GM06990 (cell line): ENCODE data around the gene PPM1B.

ENCODE experiments used
- DNase-seq: peaks from one replicate; pipeline ENCODE4 v3.0.0-alpha.2; 2011; ENCODE audit not compliant: insufficient read length; ENCODE audit errors: extremely low read depth
- H3K27me3 ChIP-seq: replicated peaks from 2 replicates; pipeline ENCODE4 v1.6.0; 2011; ENCODE audit warnings: low read length; ENCODE audit not compliant: control insufficient read depth, insufficient read depth
- H3K36me3 ChIP-seq: 2 replicates; pipeline ENCODE4 v1.5.1; 2011; ENCODE audit warnings: low read length; ENCODE audit not compliant: control insufficient read depth, insufficient read depth
- H3K4me3 ChIP-seq: replicated peaks from 2 replicates; pipeline ENCODE4 v1.5.1; 2011; ENCODE audit warnings: low read depth, mild to moderate bottlenecking, control low read depth, low read length
- TF ChIP-seq, protein P1 (sequence below): IDR thresholded peaks from 2 replicates; pipeline ENCODE4 v1.5.1; 2011; ENCODE audit warnings: low read length, control low read depth, mild to moderate bottlenecking, inconsistent platforms; ENCODE audit not compliant: insufficient read depth, poor library complexity, severe bottlenecking

Gene PPM1B

DNA sequence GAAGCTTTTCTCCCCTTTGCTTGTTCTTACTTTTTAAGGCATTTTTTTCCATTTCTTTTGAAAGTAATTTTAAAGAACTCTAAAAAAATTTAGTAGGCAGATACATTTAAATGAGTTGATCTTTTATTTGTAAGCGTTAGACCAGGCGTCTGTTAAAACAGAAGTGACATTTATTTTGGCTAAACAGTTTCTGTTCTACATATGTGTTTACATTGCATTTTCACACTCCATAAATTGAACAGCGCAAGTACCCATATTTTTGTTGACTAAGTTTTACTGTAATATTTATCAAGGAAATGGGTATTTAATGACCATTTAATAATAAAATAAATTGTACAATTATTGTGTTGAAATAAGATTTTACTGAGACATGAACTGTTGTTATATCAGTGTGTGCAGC, 21.9 kb downstream of the PPM1B start:
- Histone ChIP-seq H3K27me3 (no peaks in the 10 kb centered on the region), H3K4me3 (no peak overlapping the region), H3K36me3 (no peaks in the 10 kb centered on the region)
- TF ChIP-seq, protein P1, sequence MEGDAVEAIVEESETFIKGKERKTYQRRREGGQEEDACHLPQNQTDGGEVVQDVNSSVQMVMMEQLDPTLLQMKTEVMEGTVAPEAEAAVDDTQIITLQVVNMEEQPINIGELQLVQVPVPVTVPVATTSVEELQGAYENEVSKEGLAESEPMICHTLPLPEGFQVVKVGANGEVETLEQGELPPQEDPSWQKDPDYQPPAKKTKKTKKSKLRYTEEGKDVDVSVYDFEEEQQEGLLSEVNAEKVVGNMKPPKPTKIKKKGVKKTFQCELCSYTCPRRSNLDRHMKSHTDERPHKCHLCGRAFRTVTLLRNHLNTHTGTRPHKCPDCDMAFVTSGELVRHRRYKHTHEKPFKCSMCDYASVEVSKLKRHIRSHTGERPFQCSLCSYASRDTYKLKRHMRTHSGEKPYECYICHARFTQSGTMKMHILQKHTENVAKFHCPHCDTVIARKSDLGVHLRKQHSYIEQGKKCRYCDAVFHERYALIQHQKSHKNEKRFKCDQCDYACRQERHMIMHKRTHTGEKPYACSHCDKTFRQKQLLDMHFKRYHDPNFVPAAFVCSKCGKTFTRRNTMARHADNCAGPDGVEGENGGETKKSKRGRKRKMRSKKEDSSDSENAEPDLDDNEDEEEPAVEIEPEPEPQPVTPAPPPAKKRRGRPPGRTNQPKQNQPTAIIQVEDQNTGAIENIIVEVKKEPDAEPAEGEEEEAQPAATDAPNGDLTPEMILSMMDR: no peak
- no peak for DNase-seq

DNA sequence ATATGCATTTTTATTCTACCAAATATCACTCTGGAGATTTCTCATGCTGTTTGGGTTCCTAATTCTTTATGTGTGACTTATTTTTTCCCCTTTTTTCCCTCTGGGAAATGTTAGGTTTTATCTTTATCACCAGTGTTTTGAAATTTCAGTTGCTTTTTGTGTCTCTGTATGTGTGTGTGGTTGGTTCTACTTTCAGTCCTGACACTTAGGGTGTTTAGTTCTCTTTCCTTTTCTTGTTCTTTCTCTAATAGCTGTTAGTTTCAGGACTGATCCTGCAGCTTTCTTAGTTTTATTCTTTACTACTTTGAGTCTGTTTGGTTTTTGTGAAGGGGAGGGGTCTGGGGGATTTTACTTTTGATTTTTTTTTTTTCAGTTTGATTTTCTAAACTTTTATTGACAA, 23.1 kb downstream of the PPM1B start:
- Histone ChIP-seq H3K4me3 (peak overlapping the region; percentile 25), H3K36me3 (no peaks in the 10 kb centered on the region; the same call in none of the 2 replicates), H3K27me3 (no peaks in the 10 kb centered on the region)
- DNase-seq: no peak
- TF ChIP-seq, protein P1: no peak

DNA sequence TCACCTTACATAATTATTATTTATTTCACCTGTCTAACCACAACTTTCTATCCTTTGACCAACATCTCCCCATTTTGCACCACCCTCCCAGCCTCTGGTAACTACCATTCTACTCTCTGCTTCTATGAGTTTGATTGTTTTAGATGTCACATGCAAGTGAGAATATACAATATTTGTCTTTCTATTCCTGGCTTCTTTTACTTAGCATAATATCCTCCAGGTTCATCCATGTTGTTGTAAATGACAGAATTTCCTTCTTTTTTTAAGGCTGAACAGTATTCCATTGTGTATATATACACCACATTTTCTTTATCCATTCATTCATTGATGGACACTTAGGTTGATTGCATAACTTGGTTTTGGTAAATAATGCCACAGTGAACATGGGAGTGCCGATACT, 24.0 kb downstream of the PPM1B start:
- TF ChIP-seq, protein P1: no peak

DNA sequence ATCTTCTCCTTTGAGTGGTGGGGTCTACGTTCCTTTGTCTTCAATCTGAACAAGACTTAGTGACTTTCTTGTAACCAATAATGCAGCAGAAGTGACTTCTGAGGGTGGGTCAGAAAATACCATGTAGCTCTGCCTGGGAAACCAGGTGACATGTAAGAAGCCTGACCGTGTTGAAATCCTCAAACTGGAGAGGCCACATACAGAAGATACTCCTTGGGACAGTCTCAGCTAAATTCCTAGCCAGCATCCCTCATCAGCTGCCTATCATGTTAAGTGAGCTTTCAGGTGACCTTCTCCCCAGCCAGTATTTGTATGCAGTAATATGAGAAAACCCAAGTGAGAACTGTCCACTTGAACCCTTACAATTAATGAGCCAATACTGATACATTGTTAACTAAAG, 27.0 kb downstream of the PPM1B start:
- Histone ChIP-seq H3K27me3 (no peaks in the 10 kb centered on the region), H3K36me3 (no peaks in the 10 kb centered on the region; the same call in none of the 2 replicates), H3K4me3 (no peak overlapping the region)
- DNase-seq: no peak
- TF ChIP-seq, protein P1: no peak

More for the DNA sequence above, 24.0 kb downstream of the PPM1B start:
- DNase-seq: no peak
- no peaks in the 10 kb centered on the region; the same call in none of the 2 replicates for H3K36me3 ChIP-seq
- no peak overlapping the region for H3K4me3 ChIP-seq
- H3K27me3 ChIP-seq: no peaks in the 10 kb centered on the region

DNA sequence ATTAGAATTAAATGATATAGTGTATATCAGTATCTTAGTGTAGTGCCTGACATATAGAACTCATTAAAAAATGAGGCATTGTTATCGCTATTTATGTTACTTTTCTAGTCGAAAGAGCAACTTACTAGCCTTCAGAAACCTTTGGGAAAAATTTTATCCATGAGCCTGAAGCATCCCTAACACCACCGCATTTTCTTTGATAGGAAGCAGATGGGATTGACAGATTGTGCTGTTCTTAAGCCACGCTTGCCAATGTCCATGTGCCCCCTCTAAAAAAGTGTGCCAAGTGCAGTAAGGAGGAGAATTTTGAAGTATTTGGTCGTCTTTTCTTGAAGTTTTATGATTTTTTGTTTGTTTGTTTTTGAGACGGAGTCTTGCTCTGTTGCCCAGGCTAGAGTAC, 29.1 kb downstream of the PPM1B start:
- Histone ChIP-seq H3K36me3 (no peaks in the 10 kb centered on the region; the same call in none of the 2 replicates), H3K4me3 (no peak overlapping the region), H3K27me3 (no peaks in the 10 kb centered on the region)
- TF ChIP-seq, protein P1: no peak
- DNase-seq: no peak

DNA sequence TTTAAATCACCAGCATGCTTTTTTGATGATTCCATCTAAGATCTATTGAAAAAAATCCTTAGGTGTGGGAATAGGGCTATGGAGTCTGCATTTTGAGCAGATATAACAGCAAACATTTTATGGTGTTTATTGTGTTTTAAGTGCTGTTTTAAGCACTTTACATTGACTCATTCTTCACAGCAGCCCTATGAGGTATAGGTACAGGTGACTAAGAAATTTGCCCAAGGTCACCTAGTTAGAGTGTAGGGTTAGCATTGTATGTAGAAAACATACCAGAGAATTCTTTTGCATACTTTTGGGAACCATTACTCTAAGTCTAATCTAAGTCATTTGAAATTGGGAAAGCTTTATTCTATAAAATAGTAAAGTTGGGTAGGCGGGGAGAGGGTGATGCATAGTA, 31.3 kb downstream of the PPM1B start:
- no peaks in the 10 kb centered on the region for H3K27me3 ChIP-seq
- no peak for DNase-seq
- no peaks in the 10 kb centered on the region; the same call in none of the 2 replicates for H3K36me3 ChIP-seq
- no peak overlapping the region for H3K4me3 ChIP-seq
- TF ChIP-seq, protein P1: no peak
